Transverse colon (tissue), 4 donors: ENCODE data around the gene EML1. TPM values are rescaled to one million over a fixed set of nuclear protein-coding genes. Genes with fewer than 3 reads are reported as not detected.

Experiments
- DNase-seq: peaks from one replicate; pipeline ENCODE4 v3.0.0-alpha.2; 2019
- H3K27ac ChIP-seq, 4 donors: fragments of 200-600 bp; sonication (generic); 2 replicates each; pipeline ENCODE4 v1.5.1; 2016 to 2018; ENCODE audit warnings: inconsistent platforms in 4 of 4
- H3K27me3 ChIP-seq: fragments of 200-600 bp; sonication (generic); 2 replicates; pipeline ENCODE4 v1.5.1; 2017; ENCODE audit warnings: inconsistent platforms
- H3K36me3 ChIP-seq, 4 donors: fragments of 200-600 bp; sonication (generic); 2 replicates each; pipeline ENCODE4 v1.5.1; 2017 to 2019; ENCODE audit warnings: inconsistent platforms in 4 of 4
- H3K4me1 ChIP-seq, 4 donors: fragments of 200-600 bp; sonication (generic); 2 replicates each; pipeline ENCODE4 v1.5.1; 2017 to 2020; ENCODE audit warnings: inconsistent platforms in 4 of 4
- H3K4me3 ChIP-seq, 4 donors: fragments of 200-600 bp; sonication (generic); 1 replicate in 1 of 4; 2 replicates in 3 of 4; pipeline versions ENCODE4 v1.5.1 to v1.6.1; 2017 to 2019; ENCODE audit warnings: inconsistent platforms in 4 of 4
- H3K9me3 ChIP-seq, 2 donors: fragments of 200-600 bp; sonication (generic); 2 replicates each; pipeline ENCODE4 v1.5.1; 2017 to 2019; ENCODE audit warnings: inconsistent platforms in 2 of 2
- CTCF ChIP-seq, 5 experiments: fragments of 200-600 bp in 3 of 5; fragments of 450-650 bp in 2 of 5; sonication (generic) in 3 of 5; IDR thresholded peaks; 1 replicate in 2 of 5; 2 replicates in 3 of 5; pipeline ENCODE4 v1.5.1; 2016 to 2017; ENCODE audit warnings: antibody characterized with exemption in 5 of 5, inconsistent platforms in 3 of 5, mild to moderate bottlenecking in 2 of 5, moderate library complexity in 1 of 5
- EP300 ChIP-seq: sonication (generic); formaldehyde crosslinking; IDR thresholded peaks from one replicate; pipeline ENCODE4 v1.6.1; 2017; ENCODE audit warnings: antibody characterized with exemption, low read depth
- POLR2A ChIP-seq: fragments of 450-650 bp; IDR thresholded peaks from one replicate; pipeline ENCODE4 v1.6.1; 2016; ENCODE audit warnings: antibody characterized with exemption, mild to moderate bottlenecking, moderate library complexity
- POLR2AphosphoS5 ChIP-seq, 3 donors: sonication (generic); formaldehyde crosslinking; IDR thresholded peaks; one replicate each; pipeline ENCODE4 v1.6.1; 2016; ENCODE audit warnings: antibody characterized with exemption in 3 of 3
- WGBS, 2 donors: methylation state at CpG; one replicate each; pipeline ENCODE4 v1.1.5; 2018; ENCODE audit warnings: low coverage in 1 of 2; 5-methylcytosine and 5-hydroxymethylcytosine counted together
- in situ Hi-C, 4 donors: fragments of 200-750 bp; cut with MboI; loops; one replicate each; pipeline versions ENCODE4 v1.15.0 to v1.15.1; 2017; ENCODE audit warnings: low sequenced_read_pairs in 3 of 4, low pct_ligation_motif_present in 1 of 4, low pct_unique_long_range_greater_than_20kb in 1 of 4
- intact Hi-C: fragments of 100-400 bp; cut with DNase I; formaldehyde crosslinking; loops from one replicate; pipeline ENCODE4 v1.15.1; 2023; ENCODE audit warnings: low total_unique reads
- total RNA-seq, 4 donors: library from RNA; depleted of rRNA; stranded (reverse); fragments of >200 nt; gene quantifications; one replicate each; pipeline ENCODE4 v1.1.0, GENCODE V29; 2016

Gene EML1
- total RNA-seq, 4 donors from 2014 or later = 16.8 to 59.5 (median 21.9) TPM

GRCh38 chr14:99769799-99770198 lies 23.4 kb upstream of the EML1 start:
- no peak for DNase-seq

GRCh38 chr14:99772371-99773283 lies 20.6 kb upstream of the EML1 start:
- in situ Hi-C loops (no loop called here), intact Hi-C loops (no loop called here)
- DNase-seq = no peak
- no peaks in the 10 kb centered on the region for H3K9me3 ChIP-seq
- H3K4me1 ChIP-seq = peaks cover 0 to 28% (median 12%) of the 10 kb centered on the region in 4 donors
- H3K4me3 ChIP-seq = no peak overlapping the region
- TF ChIP-seq POLR2AphosphoS5 (IDR thresholded peaks at IDR 0.05) (no peak), POLR2A (no peak), EP300 (no peak), CTCF (IDR thresholded peaks at IDR 0.05) (no peak)
- no peaks in the 10 kb centered on the region for H3K36me3 ChIP-seq
- no peaks in the 10 kb centered on the region for H3K27me3 ChIP-seq
- WGBS, 2 donors = 63 to 78% methylated on average over 1 to 8 of the region's 8 CpGs
- peak overlapping the region; percentile 73 to 78 (median 75) for H3K27ac ChIP-seq

More at GRCh38 chr14:99769799-99770198, 23.4 kb upstream of the EML1 start:
- Histone ChIP-seq H3K4me3 (no peak overlapping the region), H3K36me3 (no peaks in the 10 kb centered on the region), H3K9me3 (no peaks in the 10 kb centered on the region), H3K4me1 (peaks cover 0 to 36% (median 12%) of the 10 kb centered on the region in 4 donors), H3K27ac (no peak overlapping the region), H3K27me3 (no peaks in the 10 kb centered on the region)
- in situ Hi-C loops (no loop called here), intact Hi-C loops (no loop called here)
- TF ChIP-seq CTCF (IDR thresholded peaks at IDR 0.05) (no peak), POLR2AphosphoS5 (IDR thresholded peaks at IDR 0.05) (no peak), EP300 (no peak), POLR2A (no peak)
- WGBS, 2 donors = 67 to 77% methylated on average over 2 to 3 of the region's 3 CpGs

GRCh38 chr14:99773521-99774497 lies 19.4 kb upstream of the EML1 start:
- no peak for DNase-seq
- Histone ChIP-seq H3K9me3 (no peaks in the 10 kb centered on the region), H3K27ac (peak overlapping the region; percentile 73 to 78 (median 75)), H3K4me1 (peaks cover 0 to 28% (median 12%) of the 10 kb centered on the region in 4 donors), H3K4me3 (no peak overlapping the region), H3K27me3 (no peaks in the 10 kb centered on the region), H3K36me3 (no peaks in the 10 kb centered on the region)
- WGBS, 2 donors = 69% methylated on average over 26 of the region's 26 CpGs; no CpG with 5 or more reads in 1 of the 2 donors
- intact Hi-C loops (no loop called here), in situ Hi-C loops (no loop called here)
- no peak for TF ChIP-seq POLR2AphosphoS5 (IDR thresholded peaks at IDR 0.05)

- intact Hi-C loops = no loop called here
- Histone ChIP-seq H3K36me3 (no peaks in the 10 kb centered on the region), H3K9me3 (no peaks in the 10 kb centered on the region), H3K4me3 (no peak overlapping the region), H3K4me1 (peaks cover 0 to 28% (median 12%) of the 10 kb centered on the region in 4 donors), H3K27me3 (no peaks in the 10 kb centered on the region), H3K27ac (peak overlapping the region; percentile 73 to 78 (median 75))
- WGBS, 2 donors = 51 to 60% methylated on average over 3 to 6 of the region's 6 CpGs
- in situ Hi-C loops = no loop called here
- peak; percentile 59 for DNase-seq
- TF ChIP-seq POLR2AphosphoS5 (IDR thresholded peaks at IDR 0.05) (peak in 2 of 3 donors; percentile 5 to 31), EP300 (no peak), POLR2A (no peak), CTCF (IDR thresholded peaks at IDR 0.05) (no peak)
These were observed 18.5 kb upstream of the EML1 start for GRCh38 chr14:99774556-99775307.
